Activated CD8-positive, alpha-beta T cell treated with anti-CD3 and anti-CD28 coated beads for 36 hours (primary cell): ENCODE data around the gene MAST4. TPM values are rescaled to one million over a fixed set of nuclear protein-coding genes. Genes with fewer than 3 reads are reported as not detected.

ENCODE experiments used
- ATAC-seq: fragments of 200-7000 bp; cut with Tn5 transposase; one replicate; pipeline ENCODE4 v1.10.0; 2021; ENCODE audit warnings: mild to moderate bottlenecking, moderate library complexity
- CTCF ChIA-PET: fragments of 350-600 bp; sonication (Branson Sonifier 250); formaldehyde crosslinking; loops from one replicate; lab custom pipeline; 2021; ENCODE audit warnings: antibody characterized with exemption; lab: Charles Lee
- POLR2A ChIA-PET: fragments of 350-600 bp; sonication (Branson Sonifier 250); formaldehyde crosslinking; loops from one replicate; lab custom pipeline; 2021; ENCODE audit warnings: antibody characterized with exemption; lab: Charles Lee
- DNase-seq: peaks from one replicate; pipeline ENCODE4 v3.0.0-alpha.2; 2020
- H3K27ac Mint-ChIP-seq: one replicate; pipeline ENCODE4 v1.8.0; 2021; ENCODE audit warnings: mild to moderate bottlenecking, mixed read lengths
- H3K27me3 Mint-ChIP-seq: one replicate; pipeline ENCODE4 v1.8.0; 2021; ENCODE audit warnings: mixed read lengths
- H3K36me3 Mint-ChIP-seq: one replicate; pipeline ENCODE4 v1.8.0; 2021; ENCODE audit warnings: low read depth, mixed read lengths
- H3K4me1 Mint-ChIP-seq: one replicate; pipeline ENCODE4 v1.8.0; 2021; ENCODE audit warnings: low read depth, mixed read lengths
- H3K4me3 Mint-ChIP-seq: one replicate; pipeline ENCODE4 v1.8.0; 2021; ENCODE audit warnings: mild to moderate bottlenecking, moderate library complexity, mixed read lengths
- H3K9me3 Mint-ChIP-seq: one replicate; pipeline ENCODE4 v1.8.0; 2021; ENCODE audit warnings: mixed read lengths
- CTCF ChIP-seq: fragments of 200-600 bp; IDR thresholded peaks from one replicate; pipeline ENCODE4 v1.8.0; 2022; ENCODE audit warnings: antibody characterized with exemption, mild to moderate bottlenecking
- intact Hi-C: fragments of 100-400 bp; cut with micrococcal nuclease; formaldehyde crosslinking; loops from one replicate; pipeline ENCODE4 v1.10.0; 2022
- total RNA-seq, 2 experiments: library from RNA; stranded (reverse); gene quantifications; one replicate each; pipeline ENCODE4 v1.2.3, GENCODE V29; 2021

MAST4 gene
- total RNA-seq, 2 experiments from 2014 or later, result 7.6 to 10.0 TPM

GRCh38 chr5:67141644-67142043, 545.5 kb downstream of the MAST4 start:
- ATAC-seq (no peak), DNase-seq (no peak)
- Mint-ChIP-seq H3K36me3 (peaks cover 5% of the 10 kb centered on the region), H3K4me3 (no peak overlapping the region), H3K27me3 (no peaks in the 10 kb centered on the region), H3K9me3 (no peaks in the 10 kb centered on the region), H3K27ac (no peak overlapping the region), H3K4me1 (no peaks in the 10 kb centered on the region)
- ChIA-PET CTCF (no interaction called here), POLR2A (no interaction called here)
- intact Hi-C loops, result no loop called here
- no peak for TF ChIP-seq CTCF

- H3K4me3 Mint-ChIP-seq, result no peak overlapping the region
- H3K36me3 Mint-ChIP-seq, result peaks cover 5% of the 10 kb centered on the region
- ATAC-seq, result no peak
- intact Hi-C loops, result no loop called here
- no peaks in the 10 kb centered on the region for H3K4me1 Mint-ChIP-seq
- H3K9me3 Mint-ChIP-seq, result no peaks in the 10 kb centered on the region
- no peak overlapping the region for H3K27ac Mint-ChIP-seq
- ChIA-PET POLR2A (interaction anchor here (0.8 kb wide), 1 partner anchor 64 kb away, joined by 3 read pairs; no protein-coding TSS in a partner anchor), CTCF (interaction anchor here (0.7 kb wide), 1 partner anchor 10 kb away, joined by 4 read pairs; no protein-coding TSS in a partner anchor)
- H3K27me3 Mint-ChIP-seq, result no peaks in the 10 kb centered on the region
- no peak for DNase-seq
- no peak for TF ChIP-seq CTCF
Observed at GRCh38 chr5:67142816-67143215, 546.6 kb downstream of the MAST4 start.

GRCh38 chr5:67143549-67143948, 547.4 kb downstream of the MAST4 start:
- Mint-ChIP-seq H3K36me3 (peaks cover 5% of the 10 kb centered on the region), H3K27ac (no peak overlapping the region), H3K27me3 (no peaks in the 10 kb centered on the region), H3K9me3 (no peaks in the 10 kb centered on the region), H3K4me3 (no peak overlapping the region), H3K4me1 (no peaks in the 10 kb centered on the region)
- TF ChIP-seq CTCF, result no peak
- intact Hi-C loops, result no loop called here
- POLR2A ChIA-PET, result interaction anchor here (0.8 to 1.0 kb wide), 2 partner anchors 64 to 129 kb away, joined by 3 read pairs; no protein-coding TSS in a partner anchor
- ATAC-seq (no peak), DNase-seq (no peak)
- CTCF ChIA-PET, result interaction anchor here (0.7 kb wide), 1 partner anchor 11 kb away, joined by 4 read pairs; no protein-coding TSS in a partner anchor

- no peak overlapping the region for H3K4me3 Mint-ChIP-seq
- ATAC-seq, result no peak
- H3K36me3 Mint-ChIP-seq, result peaks cover 5% of the 10 kb centered on the region
- intact Hi-C loops, result no loop called here
- H3K4me1 Mint-ChIP-seq, result no peaks in the 10 kb centered on the region
- ChIA-PET POLR2A (interaction anchor here (1.0 kb wide), 1 partner anchor 130 kb away, joined by 3 read pairs; no protein-coding TSS in a partner anchor), CTCF (interaction anchor here (1.0 to 1.3 kb wide), 2 partner anchors 12 to 162 kb away, joined by 3 to 4 read pairs; no protein-coding TSS in a partner anchor)
- H3K27ac Mint-ChIP-seq, result no peak overlapping the region
- TF ChIP-seq CTCF, result no peak
- no peaks in the 10 kb centered on the region for H3K9me3 Mint-ChIP-seq
- no peaks in the 10 kb centered on the region for H3K27me3 Mint-ChIP-seq
- DNase-seq, result no peak
Observed at GRCh38 chr5:67144183-67144639, 548.0 kb downstream of the MAST4 start.

- ChIA-PET CTCF (interaction anchor here (0.8 to 1.6 kb wide), 2 partner anchors 9 to 10 kb away, joined by 3 to 6 read pairs; no protein-coding TSS in a partner anchor), POLR2A (interaction anchor here (1.0 kb wide), 1 partner anchor 60 kb away, joined by 3 read pairs; no protein-coding TSS in a partner anchor)
- Mint-ChIP-seq H3K27me3 (no peaks in the 10 kb centered on the region), H3K4me1 (no peaks in the 10 kb centered on the region), H3K36me3 (peaks cover 15% of the 10 kb centered on the region), H3K9me3 (no peaks in the 10 kb centered on the region), H3K4me3 (no peak overlapping the region), H3K27ac (no peak overlapping the region)
- no peak for ATAC-seq
- no peak for DNase-seq
- TF ChIP-seq CTCF, result no peak
- intact Hi-C loops, result no loop called here
Observed at GRCh38 chr5:67146574-67146973, 550.4 kb downstream of the MAST4 start.
